Ascending aorta (tissue), 2 donors: ENCODE results near the gene DPYSL4. TPM values are rescaled to one million over a fixed set of nuclear protein-coding genes. Genes with fewer than 3 reads are reported as not detected.

Experiments
- DNase-seq, 2 donors: peaks; one replicate each; pipeline ENCODE4 v3.0.0-alpha.2; 2019; ENCODE audit warnings: low spot score in 2 of 2
- H3K27ac ChIP-seq, 2 donors: fragments of 200-600 bp; sonication (generic); one replicate each; pipeline ENCODE4 v1.5.1; 2016 to 2017; ENCODE audit warnings: mild to moderate bottlenecking in 1 of 2
- H3K27me3 ChIP-seq: fragments of 200-600 bp; sonication (generic); one replicate; pipeline ENCODE4 v1.5.1; 2017
- H3K36me3 ChIP-seq, 2 donors: fragments of 200-600 bp; sonication (generic); one replicate each; pipeline ENCODE4 v1.5.1; 2016
- H3K4me1 ChIP-seq, 2 donors: fragments of 200-600 bp; sonication (generic); one replicate each; pipeline ENCODE4 v1.5.1; 2016 to 2017; ENCODE audit warnings: mild to moderate bottlenecking in 1 of 2
- H3K4me3 ChIP-seq, 2 donors: fragments of 200-600 bp; sonication (generic); one replicate each; pipeline ENCODE4 v1.5.1; 2016 to 2017; ENCODE audit warnings: mild to moderate bottlenecking in 1 of 2
- H3K9me3 ChIP-seq, 2 donors: fragments of 200-600 bp; sonication (generic); one replicate each; pipeline ENCODE4 v1.5.1; 2016
- CTCF ChIP-seq, 3 experiments: fragments of 200-600 bp in 2 of 3; fragments of 450-650 bp in 1 of 3; sonication (generic) in 2 of 3; IDR thresholded peaks; one replicate each; pipeline ENCODE4 v1.5.1; 2016 to 2019; ENCODE audit warnings: antibody characterized with exemption in 3 of 3, mild to moderate bottlenecking in 1 of 3, moderate library complexity in 1 of 3
- intact Hi-C: fragments of 100-400 bp; cut with DNase I; formaldehyde crosslinking; loops from one replicate; pipeline ENCODE4 v1.15.1; 2023
- total RNA-seq: library from RNA; depleted of rRNA; stranded (reverse); fragments of >200 nt; gene quantifications from one replicate; pipeline ENCODE4 v1.1.0, GENCODE V29; 2016

The DPYSL4 gene
- total RNA-seq, 1 donor from 2014 or later = not detected

DNA sequence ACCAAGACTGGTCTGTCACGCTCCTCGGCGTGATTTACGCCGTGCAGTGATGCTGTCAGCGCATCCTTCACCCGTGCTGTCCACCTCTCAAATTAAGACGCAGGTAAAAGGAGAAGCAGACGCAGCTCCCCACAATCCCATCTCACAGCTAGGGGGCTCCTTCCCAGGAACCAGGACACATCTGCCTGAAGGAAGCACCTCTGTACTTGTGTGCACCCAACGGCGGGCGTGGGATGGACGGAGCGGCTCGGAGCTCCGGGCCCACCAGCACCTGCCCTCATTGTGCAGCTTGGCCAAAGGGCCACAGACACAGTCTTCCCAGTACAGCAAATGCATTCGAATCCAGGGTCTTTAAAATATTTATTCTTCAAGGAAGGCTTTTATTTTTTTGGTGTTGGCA, 65.7 kb downstream of the DPYSL4 start:
- intact Hi-C loops = no loop called here
- no peaks in the 10 kb centered on the region for H3K9me3 ChIP-seq
- TF ChIP-seq CTCF (IDR thresholded peaks at IDR 0.05) = no peak
- H3K27ac ChIP-seq = no peak overlapping the region
- H3K36me3 ChIP-seq = no peaks in the 10 kb centered on the region
- no peak for DNase-seq
- no peak overlapping the region for H3K4me3 ChIP-seq
- H3K27me3 ChIP-seq = no peaks in the 10 kb centered on the region
- H3K4me1 ChIP-seq = no peaks in the 10 kb centered on the region

- H3K36me3 ChIP-seq = no peaks in the 10 kb centered on the region
- no peak overlapping the region for H3K4me3 ChIP-seq
- H3K27ac ChIP-seq = no peak overlapping the region
- H3K27me3 ChIP-seq = no peaks in the 10 kb centered on the region
- no peaks in the 10 kb centered on the region for H3K9me3 ChIP-seq
- no peaks in the 10 kb centered on the region for H3K4me1 ChIP-seq
- intact Hi-C loops = no loop called here
- no peak for DNase-seq
- TF ChIP-seq CTCF (IDR thresholded peaks at IDR 0.05) = no peak
Observed at GRCh38 chr10:132253092-132253687, 66.4 kb downstream of the DPYSL4 start.

DNA sequence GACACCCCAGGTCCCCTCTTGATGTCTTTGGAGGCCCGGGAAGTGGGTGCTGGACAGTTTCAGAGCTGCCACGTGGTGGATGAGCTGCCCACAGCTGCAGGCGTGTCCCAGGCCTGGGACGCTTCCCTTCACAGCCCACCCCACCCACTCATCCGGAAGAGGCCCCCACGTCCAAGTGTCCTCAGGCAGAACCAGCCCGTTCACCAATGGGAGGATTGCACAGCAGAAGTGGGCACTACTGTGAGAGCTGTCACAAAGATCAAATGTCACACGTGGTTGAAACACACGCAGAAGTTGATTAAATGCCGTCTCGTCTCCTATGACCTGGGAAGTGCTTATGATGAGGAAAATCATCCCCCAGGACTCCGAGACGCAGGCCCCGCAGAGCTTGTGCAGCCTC, 68.1 kb downstream of the DPYSL4 start:
- no peak overlapping the region for H3K27ac ChIP-seq
- intact Hi-C loops = no loop called here
- no peak for TF ChIP-seq CTCF (IDR thresholded peaks at IDR 0.05)
- H3K9me3 ChIP-seq = no peaks in the 10 kb centered on the region
- no peaks in the 10 kb centered on the region for H3K36me3 ChIP-seq
- H3K27me3 ChIP-seq = no peaks in the 10 kb centered on the region
- DNase-seq = no peak
- no peak overlapping the region for H3K4me3 ChIP-seq
- H3K4me1 ChIP-seq = no peaks in the 10 kb centered on the region

Other genes starting within 250 kb of the DPYSL4 start
- 18.3 TPM for gene BNIP3, start 205.0 kb upstream of the DPYSL4 start, total RNA-seq
- not detected for gene JAKMIP3, start 121.0 kb upstream of the DPYSL4 start, total RNA-seq
- 16.2 TPM for gene STK32C, start 121.0 kb downstream of the DPYSL4 start, total RNA-seq
- gene LRRC27, start 145.2 kb downstream of the DPYSL4 start, total RNA-seq = 2.0 TPM
- gene PWWP2B, start 210.3 kb downstream of the DPYSL4 start, total RNA-seq = 24.4 TPM